Left lung (tissue), 10 donors: ENCODE data around the gene SACM1L. TPM values are rescaled to one million over a fixed set of nuclear protein-coding genes. Genes with fewer than 3 reads are reported as not detected.
"Not testable (repeated sequence)": the region's sequence is repeated elsewhere in the genome, so short reads cannot be mapped to it uniquely, and the experiment has no call there.

Source experiments
- ATAC-seq: fragments of 200-7000 bp; cut with Tn5 transposase; one replicate; pipeline ENCODE4 v1.9.1; 2020; ENCODE audit warnings: moderate library complexity
- DNase-seq, 4 donors: peaks; one replicate each; pipeline ENCODE4 v3.0.0-alpha.2; 2013 to 2020
- H3K27ac ChIP-seq, 2 donors: fragments of 200-600 bp; sonication (generic) in 1 of 2; one replicate each; pipeline versions ENCODE4 v1.5.0 to v1.8.0; 2020 to 2021
- H3K27me3 ChIP-seq, 2 donors: fragments of 200-600 bp; sonication (generic) in 1 of 2; one replicate each; pipeline versions ENCODE4 v1.5.0 to v1.8.0; 2020 to 2021
- H3K36me3 ChIP-seq, 2 donors: fragments of 200-600 bp; sonication (generic) in 1 of 2; one replicate each; pipeline versions ENCODE4 v1.5.0 to v1.8.0; 2020 to 2021
- H3K4me1 ChIP-seq, 2 donors: fragments of 200-600 bp; one replicate each; pipeline ENCODE4 v1.8.0; 2021
- H3K4me3 ChIP-seq, 2 donors: fragments of 200-600 bp; sonication (generic) in 1 of 2; one replicate each; pipeline versions ENCODE4 v1.5.0 to v1.8.0; 2020 to 2021; ENCODE audit warnings: mild to moderate bottlenecking in 1 of 2
- H3K9me3 ChIP-seq, 2 donors: fragments of 200-600 bp; sonication (generic) in 1 of 2; one replicate each; pipeline versions ENCODE4 v1.5.0 to v1.8.0; 2020 to 2021
- intact Hi-C, 2 donors: fragments of 100-400 bp; cut with DNase I; formaldehyde crosslinking; loops; one replicate each; pipeline versions ENCODE4 v1.11.2 to v1.14.2; 2022
- polyA plus RNA-seq, 6 donors: library from polyadenylated mRNA; unstranded; fragments of 120-200 nt; gene quantifications; one replicate each; pipeline ENCODE4 v1.2.1, GENCODE V29; 2013; ENCODE audit not compliant: insufficient read length in 6 of 6
- total RNA-seq, 2 donors: library from RNA; stranded (reverse); fragmentation: NEBNext Ultra II Directional; extraction: Animal tissue kit (Norgen Biotek cat#: 25700); gene quantifications; one replicate each; pipeline ENCODE4 v1.2.1, GENCODE V29; 2021
- TF ChIP-seq, protein P1 (sequence below), 2 donors: fragments of 200-600 bp; sonication (generic) in 1 of 2; IDR thresholded peaks; one replicate each; pipeline versions ENCODE4 v1.5.0 to v1.8.0; 2021; ENCODE audit warnings: antibody characterized with exemption in 2 of 2
- donor health status: DM: no; HTN: yes; CAD: no.
- donor health status: DM: no; HTN: no; CAD: no.

The SACM1L gene
- total and polyA plus RNA-seq, 8 donors: 58.2 to 100 (median 80.2) TPM

DNA sequence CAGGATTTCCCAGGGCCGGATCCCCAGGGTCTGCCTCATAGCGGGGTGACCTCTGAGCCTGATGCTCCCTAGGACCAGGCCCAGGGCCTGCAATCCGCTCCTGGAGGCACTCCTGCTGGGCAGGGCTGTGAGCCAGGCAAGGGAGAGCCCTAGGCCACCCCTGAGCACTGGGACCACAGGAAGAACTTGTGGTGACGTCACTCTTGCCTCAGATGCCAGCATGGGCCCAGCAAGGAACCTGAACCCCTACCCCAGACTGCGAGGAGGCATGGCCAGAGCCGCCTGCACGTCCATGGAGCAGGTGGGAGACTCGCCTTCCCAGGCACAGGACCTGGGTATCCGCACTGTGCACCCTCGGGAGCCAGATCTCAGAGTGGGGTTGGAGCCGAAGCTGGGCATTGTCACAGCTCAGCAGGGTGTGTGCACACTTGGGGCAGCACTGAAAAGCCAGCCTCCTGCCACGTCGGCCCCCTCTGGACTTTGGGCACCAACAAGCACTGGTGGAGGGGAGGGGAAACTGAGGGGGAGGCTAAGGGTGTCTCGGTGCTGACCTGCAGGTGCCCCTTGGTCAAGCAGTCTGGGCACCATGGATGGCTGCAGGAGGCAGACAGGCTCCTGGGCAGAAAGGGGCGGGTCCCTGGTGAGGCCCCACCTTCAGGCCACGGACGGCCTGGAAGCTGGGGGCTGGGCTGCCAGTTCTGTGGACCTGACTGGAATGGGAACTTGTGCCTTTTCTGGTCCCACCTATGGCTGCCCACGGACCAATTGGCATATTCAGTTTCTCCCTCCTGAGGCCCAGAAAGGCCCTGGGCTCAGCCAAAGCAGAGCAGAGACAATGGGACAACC, 57.8 kb downstream of the SACM1L start:
- Histone ChIP-seq H3K36me3 (peaks cover 0 to 61% of the 10 kb centered on the region in 2 donors), H3K4me3 (no peak overlapping the region), H3K27ac (no peak overlapping the region), H3K4me1 (peaks cover 0 to 2% of the 10 kb centered on the region in 2 donors), H3K27me3 (no peaks in the 10 kb centered on the region), H3K9me3 (no peaks in the 10 kb centered on the region)
- DNase-seq (no peak), ATAC-seq (peak; percentile 27)
- intact Hi-C loops: no loop called here
- TF ChIP-seq, protein P1, sequence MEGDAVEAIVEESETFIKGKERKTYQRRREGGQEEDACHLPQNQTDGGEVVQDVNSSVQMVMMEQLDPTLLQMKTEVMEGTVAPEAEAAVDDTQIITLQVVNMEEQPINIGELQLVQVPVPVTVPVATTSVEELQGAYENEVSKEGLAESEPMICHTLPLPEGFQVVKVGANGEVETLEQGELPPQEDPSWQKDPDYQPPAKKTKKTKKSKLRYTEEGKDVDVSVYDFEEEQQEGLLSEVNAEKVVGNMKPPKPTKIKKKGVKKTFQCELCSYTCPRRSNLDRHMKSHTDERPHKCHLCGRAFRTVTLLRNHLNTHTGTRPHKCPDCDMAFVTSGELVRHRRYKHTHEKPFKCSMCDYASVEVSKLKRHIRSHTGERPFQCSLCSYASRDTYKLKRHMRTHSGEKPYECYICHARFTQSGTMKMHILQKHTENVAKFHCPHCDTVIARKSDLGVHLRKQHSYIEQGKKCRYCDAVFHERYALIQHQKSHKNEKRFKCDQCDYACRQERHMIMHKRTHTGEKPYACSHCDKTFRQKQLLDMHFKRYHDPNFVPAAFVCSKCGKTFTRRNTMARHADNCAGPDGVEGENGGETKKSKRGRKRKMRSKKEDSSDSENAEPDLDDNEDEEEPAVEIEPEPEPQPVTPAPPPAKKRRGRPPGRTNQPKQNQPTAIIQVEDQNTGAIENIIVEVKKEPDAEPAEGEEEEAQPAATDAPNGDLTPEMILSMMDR (IDR thresholded peaks at IDR 0.05): no peak

DNA sequence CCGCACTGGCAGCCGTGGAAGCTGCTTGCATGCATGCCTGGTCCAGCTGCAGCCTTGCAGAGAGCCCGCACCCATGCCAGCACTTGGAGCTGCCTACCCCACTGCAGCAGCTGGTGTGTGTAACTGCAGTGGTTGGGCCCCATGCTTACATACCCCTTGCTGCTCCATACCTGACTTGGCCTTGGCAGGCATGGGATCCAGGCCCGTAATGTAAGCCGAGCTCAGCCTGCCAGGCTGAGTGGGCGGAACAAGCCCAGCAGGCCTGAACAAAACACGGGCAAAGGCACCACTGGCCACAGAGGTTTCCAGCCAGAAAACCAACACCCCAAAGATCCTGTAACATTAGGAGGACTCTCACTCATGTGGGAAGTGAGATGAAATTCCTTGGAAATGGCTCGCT, 58.9 kb downstream of the SACM1L start:
- H3K27ac ChIP-seq: no peak overlapping the region
- TF ChIP-seq, protein P1 (IDR thresholded peaks at IDR 0.05): no peak
- no peak for DNase-seq

DNA sequence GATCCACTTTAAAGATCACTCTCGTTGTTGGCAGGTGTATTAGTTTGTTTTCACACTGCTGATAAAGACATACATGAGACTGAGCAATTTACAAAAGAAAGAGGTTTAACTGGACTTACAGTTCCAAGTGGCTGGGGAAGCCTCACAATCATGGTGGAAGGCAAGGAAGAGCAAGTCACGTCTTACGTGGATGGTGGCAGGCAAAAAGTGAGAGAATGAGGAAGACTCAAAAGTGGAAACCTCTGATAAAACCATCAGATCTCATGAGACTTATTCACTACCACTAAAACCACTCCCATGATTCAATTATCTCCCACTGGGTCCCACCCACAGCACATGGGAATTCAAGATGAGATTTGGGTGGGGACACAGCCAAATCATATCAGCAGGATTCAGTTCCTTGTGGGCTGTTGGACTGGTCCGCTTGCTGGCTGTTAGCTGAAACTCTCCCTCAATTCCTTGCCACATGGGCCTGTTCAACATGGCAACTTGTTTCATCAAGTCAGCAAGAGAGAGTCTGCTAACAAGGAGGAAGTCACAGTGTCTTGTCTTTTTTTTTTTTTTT, 59.9 kb downstream of the SACM1L start:
- H3K4me1 ChIP-seq, H3K27me3 ChIP-seq, DNase-seq, H3K9me3 ChIP-seq, H3K4me3 ChIP-seq, ATAC-seq, intact Hi-C loops, H3K27ac ChIP-seq: not testable (repeated sequence)
- H3K36me3 ChIP-seq: peaks cover 0 to 40% of the 10 kb centered on the region in 2 donors

More for the DNA sequence above, 58.9 kb downstream of the SACM1L start:
- ATAC-seq: no peak
- intact Hi-C loops: no loop called here
- Histone ChIP-seq H3K4me3 (no peak overlapping the region), H3K36me3 (peaks cover 0 to 50% of the 10 kb centered on the region in 2 donors), H3K9me3 (no peaks in the 10 kb centered on the region), H3K4me1 (no peaks in the 10 kb centered on the region), H3K27me3 (no peaks in the 10 kb centered on the region)

DNA sequence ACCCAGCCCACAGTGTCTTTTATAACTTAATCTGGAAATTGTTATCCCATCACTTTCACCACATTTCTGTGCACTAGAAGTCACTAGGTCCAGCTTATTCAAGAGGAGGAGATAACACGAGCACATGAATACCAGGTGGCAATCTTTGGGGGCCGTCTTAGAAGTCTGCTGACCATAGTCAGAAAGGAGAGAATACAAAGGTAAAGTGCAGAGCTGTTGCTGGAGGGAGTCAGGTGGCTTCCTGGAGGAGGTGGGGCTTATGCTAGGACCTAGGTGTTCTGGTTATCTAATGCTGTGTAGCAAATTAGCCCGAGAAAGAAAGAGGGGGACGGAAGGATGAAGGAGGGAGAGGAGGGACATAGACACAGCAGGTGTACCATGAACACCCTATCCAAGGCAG, 60.7 kb downstream of the SACM1L start:
- no peak for ATAC-seq
- H3K36me3 ChIP-seq: peaks cover 0 to 32% of the 10 kb centered on the region in 2 donors
- no peaks in the 10 kb centered on the region for H3K4me1 ChIP-seq
- no peak for DNase-seq
- TF ChIP-seq, protein P1 (IDR thresholded peaks at IDR 0.05): no peak
- no peak overlapping the region for H3K4me3 ChIP-seq
- H3K9me3 ChIP-seq: no peaks in the 10 kb centered on the region
- intact Hi-C loops: no loop called here
- no peak overlapping the region for H3K27ac ChIP-seq
- no peaks in the 10 kb centered on the region for H3K27me3 ChIP-seq

DNA sequence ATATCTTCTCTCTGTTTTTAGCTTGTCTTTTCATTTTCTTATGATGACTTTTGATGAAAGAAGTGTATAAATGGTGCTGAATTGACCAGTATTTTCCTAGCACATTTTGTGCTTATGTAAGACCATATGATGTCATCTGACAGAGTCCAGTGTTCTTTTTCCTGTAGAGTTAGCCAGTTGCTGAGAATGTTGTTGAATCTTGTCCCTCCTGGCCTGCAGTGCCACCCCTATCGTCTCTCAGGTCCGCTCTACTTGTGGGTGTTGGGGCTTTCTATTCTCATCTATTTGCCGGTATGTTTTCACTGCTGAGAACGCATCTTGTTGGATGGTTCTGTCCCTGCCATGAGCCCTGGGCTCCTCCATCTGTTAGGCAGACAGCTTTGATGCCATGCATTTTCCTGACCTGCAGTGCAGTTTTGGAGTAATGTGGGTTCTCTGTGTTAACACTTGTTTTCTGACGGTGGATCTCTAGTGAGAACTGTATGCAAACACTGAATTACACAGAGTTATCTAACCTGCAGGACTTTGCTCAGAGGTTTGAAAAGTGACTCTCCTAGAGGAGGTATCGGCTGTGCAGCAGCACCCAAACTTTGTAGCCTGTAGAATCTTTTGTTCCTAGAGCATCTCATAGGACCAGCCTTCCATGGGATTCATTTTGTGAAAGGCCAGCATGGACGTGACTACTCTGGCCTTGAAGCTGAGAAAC, 62.5 kb downstream of the SACM1L start:
- H3K27ac ChIP-seq: no peak overlapping the region
- no peaks in the 10 kb centered on the region for H3K9me3 ChIP-seq
- TF ChIP-seq, protein P1 (IDR thresholded peaks at IDR 0.05): no peak
- peaks cover 0 to 14% of the 10 kb centered on the region in 2 donors for H3K36me3 ChIP-seq
- H3K4me3 ChIP-seq: no peak overlapping the region
- intact Hi-C loops: no loop called here
- ATAC-seq (no peak), DNase-seq (no peak)
- H3K4me1 ChIP-seq: no peaks in the 10 kb centered on the region
- H3K27me3 ChIP-seq: no peaks in the 10 kb centered on the region
